RWPE2 (cell line): ENCODE data around the gene PTPRN2.

Experiments used
- ATAC-seq: fragments of 200-7000 bp; cut with Tn5 transposase; 3 replicates; pipeline ENCODE4 v1.9.1; 2021; ENCODE audit warnings: low read depth
- DNase-seq: peaks from one replicate; pipeline ENCODE4 v3.0.0-alpha.2; 2020; ENCODE audit warnings: low spot score
- H3K27ac ChIP-seq: fragments of 450-650 bp; 2 replicates; pipeline ENCODE4 v1.5.1; 2017; ENCODE audit warnings: mild to moderate bottlenecking; ENCODE audit not compliant: poor library complexity, severe bottlenecking
- H3K27me3 ChIP-seq: fragments of 250-450 bp; sonication (Bioruptor Pico); 2 replicates; pipeline ENCODE4 v1.5.1; 2021; ENCODE audit warnings: mild to moderate bottlenecking, moderate library complexity; ENCODE audit not compliant: insufficient read depth, poor library complexity, severe bottlenecking
- H3K36me3 ChIP-seq: fragments of 250-450 bp; sonication (Bioruptor Pico); 2 replicates; pipeline ENCODE4 v1.5.1; 2020; ENCODE audit warnings: low read depth, mild to moderate bottlenecking, moderate library complexity
- H3K4me1 ChIP-seq: fragments of 250-450 bp; sonication (Bioruptor Pico); 2 replicates; pipeline ENCODE4 v1.5.1; 2021; ENCODE audit warnings: mild to moderate bottlenecking, moderate library complexity; ENCODE audit not compliant: insufficient read depth, poor library complexity, severe bottlenecking
- H3K4me3 ChIP-seq: fragments of 250-450 bp; sonication (Bioruptor Pico); 2 replicates; pipeline ENCODE4 v1.5.1; 2021; ENCODE audit warnings: mild to moderate bottlenecking, moderate library complexity; ENCODE audit not compliant: severe bottlenecking
- H3K9me3 ChIP-seq: fragments of 250-450 bp; sonication (Bioruptor Pico); 2 replicates; pipeline ENCODE4 v1.5.1; 2021; ENCODE audit warnings: mild to moderate bottlenecking, moderate library complexity; ENCODE audit not compliant: severe bottlenecking
- CTCF ChIP-seq: fragments of 450-650 bp; IDR thresholded peaks from one replicate; pipeline ENCODE4 v1.5.1; 2017; ENCODE audit warnings: mild to moderate bottlenecking, moderate library complexity; ENCODE audit not compliant: poor library complexity, severe bottlenecking

PTPRN2 gene

GRCh38 chr7:157630301-157630853 is 957.2 kb downstream of the PTPRN2 start:
- Histone ChIP-seq H3K27ac (no peak overlapping the region), H3K4me3 (no peak overlapping the region), H3K36me3 (no peaks in the 10 kb centered on the region), H3K4me1 (no peaks in the 10 kb centered on the region), H3K9me3 (no peaks in the 10 kb centered on the region), H3K27me3 (peaks cover 25% of the 10 kb centered on the region)
- DNase-seq (no peak), ATAC-seq (no peak; the same call in 2 of the 3 replicates)
- no peak for TF ChIP-seq CTCF

- no peak for ATAC-seq
- no peak for DNase-seq
- H3K4me3 ChIP-seq, result no peak overlapping the region
- no peaks in the 10 kb centered on the region for H3K4me1 ChIP-seq
- no peak overlapping the region for H3K27ac ChIP-seq
- no peak for TF ChIP-seq CTCF
- no peaks in the 10 kb centered on the region for H3K9me3 ChIP-seq
- no peaks in the 10 kb centered on the region for H3K36me3 ChIP-seq
- H3K27me3 ChIP-seq, result peaks cover 25% of the 10 kb centered on the region
Observed at GRCh38 chr7:157628456-157628855, 959.2 kb downstream of the PTPRN2 start.

- Histone ChIP-seq H3K4me3 (no peak overlapping the region), H3K9me3 (no peaks in the 10 kb centered on the region), H3K36me3 (no peaks in the 10 kb centered on the region), H3K4me1 (no peaks in the 10 kb centered on the region), H3K27ac (no peak overlapping the region), H3K27me3 (peaks cover 25% of the 10 kb centered on the region)
- DNase-seq, result no peak
- no peak for TF ChIP-seq CTCF
- no peak for ATAC-seq
Observed at GRCh38 chr7:157627646-157628045, 960.0 kb downstream of the PTPRN2 start.

GRCh38 chr7:157627033-157627432 is 960.6 kb downstream of the PTPRN2 start:
- H3K27me3 ChIP-seq, result peaks cover 19% of the 10 kb centered on the region
- H3K27ac ChIP-seq, result no peak overlapping the region
- TF ChIP-seq CTCF, result no peak
- H3K4me1 ChIP-seq, result no peaks in the 10 kb centered on the region
- ATAC-seq (no peak), DNase-seq (no peak)
- H3K36me3 ChIP-seq, result no peaks in the 10 kb centered on the region
- no peak overlapping the region for H3K4me3 ChIP-seq
- H3K9me3 ChIP-seq, result no peaks in the 10 kb centered on the region

GRCh38 chr7:157625973-157626742 is 961.5 kb downstream of the PTPRN2 start:
- DNase-seq, result no peak
- H3K4me3 ChIP-seq, result no peak overlapping the region

More at GRCh38 chr7:157625973-157626742, 961.5 kb downstream of the PTPRN2 start:
- no peak for ATAC-seq
- Histone ChIP-seq H3K27ac (no peak overlapping the region), H3K36me3 (no peaks in the 10 kb centered on the region), H3K4me1 (no peaks in the 10 kb centered on the region), H3K27me3 (peaks cover 14% of the 10 kb centered on the region), H3K9me3 (no peaks in the 10 kb centered on the region)
- TF ChIP-seq CTCF, result no peak
